ENCODE data around the gene SLC12A5. TPM values are rescaled to one million over a fixed set of nuclear protein-coding genes. Genes with fewer than 3 reads are reported as not detected.

Gene SLC12A5
- total and polyA plus RNA-seq, 7 donors, result 0.29 TPM; not detected in 6

GRCh38 chr20:46062621-46063020 lies 33.6 kb downstream of the SLC12A5 start:
- Histone ChIP-seq H3K36me3 (ENCODE audit: insufficient read depth in 1 of 2, low read depth in 1 of 2) (peaks cover 26 to 82% of the 10 kb centered on the region in 2 donors), H3K4me3 (no peak overlapping the region), H3K9me3 (no peaks in the 10 kb centered on the region), H3K27me3 (ENCODE audit: insufficient read depth in 3 of 3, low read length in 2 of 3) (peaks cover 0 to 6% (median 2%) of the 10 kb centered on the region in 3 donors), H3K27ac (no peak overlapping the region), H3K4me1 (peaks cover 6% of the 10 kb centered on the region)
- DNase-seq (no peak), ATAC-seq (no peak)
- TF ChIP-seq CTCF (IDR thresholded peaks at IDR 0.05), result no peak
- WGBS, 3 donors, result 76 to 85% (median 83%) methylated on average over 12 of the region's 12 CpGs
- intact Hi-C loops (cut with DNase I), result no loop called here

GRCh38 chr20:46063151-46063550 lies 34.1 kb downstream of the SLC12A5 start:
- DNase-seq (no peak), ATAC-seq (no peak)
- peaks cover 26 to 87% of the 10 kb centered on the region in 2 donors for H3K36me3 ChIP-seq (ENCODE audit: insufficient read depth in 1 of 2, low read depth in 1 of 2)
- H3K27me3 ChIP-seq (ENCODE audit: insufficient read depth in 3 of 3, low read length in 2 of 3), result peaks cover 0 to 1% (median 0%) of the 10 kb centered on the region in 3 donors
- H3K27ac ChIP-seq, result no peak overlapping the region
- TF ChIP-seq CTCF (IDR thresholded peaks at IDR 0.05), result no peak
- no peaks in the 10 kb centered on the region for H3K9me3 ChIP-seq
- no peak overlapping the region for H3K4me3 ChIP-seq
- intact Hi-C loops (cut with DNase I), result no loop called here
- 85 to 91% (median 87%) methylated on average over 8 of the region's 8 CpGs for WGBS, 3 donors
- H3K4me1 ChIP-seq, result peaks cover under 1% of the 10 kb centered on the region

- Histone ChIP-seq H3K9me3 (no peaks in the 10 kb centered on the region), H3K4me1 (no peaks in the 10 kb centered on the region), H3K27me3 (ENCODE audit: insufficient read depth in 3 of 3, low read length in 2 of 3) (no peaks in the 10 kb centered on the region), H3K4me3 (no peak overlapping the region), H3K36me3 (ENCODE audit: insufficient read depth in 1 of 2, low read depth in 1 of 2) (peaks cover 29 to 92% of the 10 kb centered on the region in 2 donors), H3K27ac (no peak overlapping the region)
- DNase-seq (no peak), ATAC-seq (no peak)
- no peak for TF ChIP-seq CTCF (IDR thresholded peaks at IDR 0.05)
- intact Hi-C loops (cut with DNase I), result no loop called here
- 36 to 58% (median 54%) methylated on average over 3 of the region's 3 CpGs for WGBS, 3 donors
Observed at GRCh38 chr20:46063652-46064054, 34.6 kb downstream of the SLC12A5 start.

- H3K36me3 ChIP-seq (ENCODE audit: insufficient read depth in 1 of 2, low read depth in 1 of 2), result peaks cover 29 to 99% of the 10 kb centered on the region in 2 donors
- no peak overlapping the region for H3K27ac ChIP-seq
- no peaks in the 10 kb centered on the region for H3K9me3 ChIP-seq
- ATAC-seq, result no peak
- H3K27me3 ChIP-seq (ENCODE audit: insufficient read depth in 3 of 3, low read length in 2 of 3), result no peaks in the 10 kb centered on the region
- no peak for TF ChIP-seq CTCF (IDR thresholded peaks at IDR 0.05)
- no peak for DNase-seq
- intact Hi-C loops (cut with DNase I), result no loop called here
- H3K4me1 ChIP-seq, result no peaks in the 10 kb centered on the region
- WGBS, 3 donors, result 95 to 96% (median 95%) methylated on average over 9 of the region's 9 CpGs
- no peak overlapping the region for H3K4me3 ChIP-seq
Observed at GRCh38 chr20:46065006-46065405, 36.0 kb downstream of the SLC12A5 start.

- H3K27me3 ChIP-seq (ENCODE audit: insufficient read depth in 3 of 3, low read length in 2 of 3), result no peaks in the 10 kb centered on the region
- no peak for DNase-seq
- TF ChIP-seq CTCF (IDR thresholded peaks at IDR 0.05), result no peak
- no peaks in the 10 kb centered on the region for H3K9me3 ChIP-seq
- WGBS, 3 donors, result 95 to 99% (median 99%) methylated on average over 3 of the region's 3 CpGs
- no peaks in the 10 kb centered on the region for H3K4me1 ChIP-seq
- no peak for ATAC-seq
- no peak overlapping the region for H3K4me3 ChIP-seq
- H3K27ac ChIP-seq, result no peak overlapping the region
- intact Hi-C loops (cut with DNase I), result no loop called here
- H3K36me3 ChIP-seq (ENCODE audit: insufficient read depth in 1 of 2, low read depth in 1 of 2), result peaks cover 29 to 97% of the 10 kb centered on the region in 2 donors
Observed at GRCh38 chr20:46065691-46066090, 36.7 kb downstream of the SLC12A5 start.
